HL-60 (cell line): ENCODE measurements around the gene DKKL1.

Experiments used
- POLR2AphosphoS5 ChIP-seq: IDR thresholded peaks from 2 replicates; pipeline ENCODE4 v1.6.1; 2012; ENCODE audit warnings: low read depth
- TF ChIP-seq, protein P1 (sequence below): IDR thresholded peaks from one replicate; pipeline ENCODE4 v1.5.1; 2011; ENCODE audit warnings: low read length, control low read depth, inconsistent platforms; ENCODE audit not compliant: insufficient read depth

DNA sequence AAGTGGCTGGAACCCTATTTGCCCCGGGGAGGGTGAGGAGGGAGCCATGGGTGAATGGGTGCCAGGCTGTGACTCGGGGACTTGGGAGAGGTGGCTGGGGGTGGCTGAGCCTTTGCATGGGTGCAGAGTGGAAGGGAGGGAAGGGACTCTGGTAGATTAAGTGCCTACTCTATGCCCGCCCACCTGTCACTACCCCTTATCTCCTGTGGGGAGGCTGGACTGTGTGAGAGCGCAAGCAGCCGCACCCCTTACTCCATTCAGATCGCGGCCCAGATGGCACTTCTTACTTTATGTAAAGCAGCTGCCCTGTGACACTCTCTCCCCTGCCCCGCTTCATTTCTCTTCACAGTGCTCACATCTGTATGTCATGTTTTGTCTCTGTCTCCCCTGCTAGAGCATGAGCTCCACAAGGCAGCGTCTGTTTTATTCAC is 27.3 kb downstream of the DKKL1 start:
- TF ChIP-seq, protein P1, sequence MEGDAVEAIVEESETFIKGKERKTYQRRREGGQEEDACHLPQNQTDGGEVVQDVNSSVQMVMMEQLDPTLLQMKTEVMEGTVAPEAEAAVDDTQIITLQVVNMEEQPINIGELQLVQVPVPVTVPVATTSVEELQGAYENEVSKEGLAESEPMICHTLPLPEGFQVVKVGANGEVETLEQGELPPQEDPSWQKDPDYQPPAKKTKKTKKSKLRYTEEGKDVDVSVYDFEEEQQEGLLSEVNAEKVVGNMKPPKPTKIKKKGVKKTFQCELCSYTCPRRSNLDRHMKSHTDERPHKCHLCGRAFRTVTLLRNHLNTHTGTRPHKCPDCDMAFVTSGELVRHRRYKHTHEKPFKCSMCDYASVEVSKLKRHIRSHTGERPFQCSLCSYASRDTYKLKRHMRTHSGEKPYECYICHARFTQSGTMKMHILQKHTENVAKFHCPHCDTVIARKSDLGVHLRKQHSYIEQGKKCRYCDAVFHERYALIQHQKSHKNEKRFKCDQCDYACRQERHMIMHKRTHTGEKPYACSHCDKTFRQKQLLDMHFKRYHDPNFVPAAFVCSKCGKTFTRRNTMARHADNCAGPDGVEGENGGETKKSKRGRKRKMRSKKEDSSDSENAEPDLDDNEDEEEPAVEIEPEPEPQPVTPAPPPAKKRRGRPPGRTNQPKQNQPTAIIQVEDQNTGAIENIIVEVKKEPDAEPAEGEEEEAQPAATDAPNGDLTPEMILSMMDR, result no peak
- TF ChIP-seq POLR2AphosphoS5, result no peak
